GM18868 (cell line): Measurements from ENCODE around the gene PDE10A.
"Not testable (repeated sequence)": the region's sequence is repeated elsewhere in the genome, so short reads cannot be mapped to it uniquely, and the experiment has no call there.

Experiments
- ATAC-seq: cut with Tn5 transposase; IDR thresholded peaks from one replicate; pipeline ENCODE4 v1.9.1; 2021; ENCODE audit warnings: mild to moderate bottlenecking, moderate library complexity; ENCODE audit not compliant: unreplicated experiment

Gene PDE10A

DNA sequence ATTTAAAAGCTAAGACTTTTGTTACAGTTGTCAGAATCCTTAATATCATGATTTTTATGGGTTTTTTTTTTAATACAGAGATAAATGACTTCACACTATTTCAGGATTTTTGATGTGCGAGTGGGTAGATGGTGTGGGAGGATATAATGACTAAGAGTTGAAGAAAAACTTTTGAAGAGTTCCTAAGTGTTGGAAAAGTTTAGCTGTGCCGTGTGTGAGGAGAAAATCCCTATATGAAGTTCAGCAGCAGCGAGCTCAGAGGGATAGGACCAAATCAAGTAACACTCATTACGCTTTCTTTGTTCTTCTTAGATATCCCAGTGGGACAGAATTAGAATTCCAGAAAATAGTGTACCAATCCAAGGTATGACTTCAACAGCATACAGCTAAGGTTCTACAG lies 34.1 kb downstream of the PDE10A start:
- no peak for ATAC-seq

DNA sequence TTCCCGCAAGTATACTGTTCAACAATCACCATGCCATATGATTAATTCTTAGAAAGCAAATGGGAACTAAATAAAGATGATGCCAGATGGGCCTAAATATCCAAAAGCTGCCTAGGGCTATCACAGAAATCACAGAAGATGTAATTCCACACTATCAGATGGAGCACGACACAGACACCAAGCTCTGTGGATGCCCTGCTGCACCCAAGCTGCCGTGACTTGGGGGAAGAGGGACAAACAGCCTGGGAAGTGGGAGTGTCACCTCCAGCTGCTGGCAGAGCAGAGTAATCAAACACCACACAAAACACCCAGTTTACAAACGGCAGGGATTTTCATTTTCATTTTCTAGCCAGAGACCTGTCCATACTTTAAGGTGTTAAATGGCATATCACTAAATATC lies 35.7 kb downstream of the PDE10A start:
- ATAC-seq = no peak

DNA sequence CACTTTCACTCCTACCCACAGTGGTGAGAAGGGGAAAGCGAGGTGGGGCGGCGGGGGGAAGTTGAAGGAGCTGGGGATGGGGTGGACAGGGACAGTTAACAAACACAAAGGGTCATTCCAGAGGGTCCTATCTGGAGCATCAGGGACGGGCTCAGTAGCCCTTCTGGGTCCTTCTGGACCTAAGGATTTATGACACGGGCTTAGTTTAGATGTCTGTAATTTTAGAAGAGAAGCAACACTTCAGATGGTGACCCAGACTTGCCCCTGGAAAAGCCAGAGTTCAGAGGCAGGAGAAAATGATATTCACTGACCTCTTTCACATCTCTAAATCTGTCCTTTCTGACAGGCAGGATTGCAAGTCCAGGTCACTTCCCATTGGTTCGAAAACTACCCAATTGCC lies 36.3 kb downstream of the PDE10A start:
- no peak for ATAC-seq

DNA sequence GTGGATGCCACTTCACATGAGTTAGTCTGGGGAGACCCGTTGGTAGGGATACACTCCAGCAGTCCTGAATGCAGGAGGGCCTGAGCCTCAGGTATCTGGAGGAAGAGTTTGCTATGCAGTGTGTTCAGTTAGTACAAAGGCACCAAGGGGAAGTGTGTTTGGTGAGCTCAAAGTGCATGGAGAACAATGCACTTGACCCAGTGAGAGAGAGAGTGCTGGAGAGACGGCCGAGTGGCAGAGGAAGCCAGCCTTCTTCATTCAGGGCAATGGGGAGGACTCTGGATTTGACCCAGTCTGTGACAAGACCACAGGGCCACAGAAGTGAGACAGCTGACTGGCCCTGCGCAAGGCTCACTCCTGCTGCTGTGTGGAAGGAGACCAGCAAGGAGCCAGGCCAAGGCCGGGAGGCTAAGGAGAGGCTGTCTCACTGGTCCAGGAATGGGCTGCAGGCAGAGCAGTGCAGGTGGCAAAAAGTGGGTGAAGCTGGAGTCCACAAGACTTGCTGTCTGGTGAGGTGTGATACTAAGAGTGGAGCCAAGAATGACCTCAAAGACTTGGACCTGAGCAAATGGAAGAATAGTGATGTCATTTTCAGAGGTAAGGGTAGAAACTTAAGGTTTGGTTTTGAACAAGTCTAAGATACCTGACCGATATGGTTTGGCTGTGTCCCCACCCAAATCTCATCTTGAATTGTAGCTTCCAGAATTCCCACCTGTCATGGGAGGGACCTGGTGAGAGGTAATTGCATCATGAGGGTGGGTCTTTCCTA lies 38.0 kb downstream of the PDE10A start:
- no peak for ATAC-seq

DNA sequence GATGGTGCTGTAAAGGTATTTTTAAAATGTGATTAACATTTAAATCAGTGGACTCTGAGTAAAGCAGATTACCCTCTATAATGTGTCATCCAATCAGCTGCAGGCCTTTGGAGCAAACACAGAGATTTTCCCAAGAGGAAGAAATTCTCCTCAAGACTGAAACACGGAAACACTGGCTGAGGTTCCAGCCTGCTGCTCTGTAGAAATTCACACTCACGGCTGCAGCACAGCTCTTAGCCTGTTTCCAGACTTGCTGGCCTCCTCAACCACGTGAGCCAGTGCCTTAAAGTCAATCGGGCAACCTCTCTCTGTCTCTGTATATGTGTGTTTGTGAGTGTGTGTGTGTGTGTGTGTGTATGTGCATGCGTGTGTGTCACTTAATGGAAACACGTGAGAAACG lies 41.1 kb downstream of the PDE10A start:
- no peak for ATAC-seq

DNA sequence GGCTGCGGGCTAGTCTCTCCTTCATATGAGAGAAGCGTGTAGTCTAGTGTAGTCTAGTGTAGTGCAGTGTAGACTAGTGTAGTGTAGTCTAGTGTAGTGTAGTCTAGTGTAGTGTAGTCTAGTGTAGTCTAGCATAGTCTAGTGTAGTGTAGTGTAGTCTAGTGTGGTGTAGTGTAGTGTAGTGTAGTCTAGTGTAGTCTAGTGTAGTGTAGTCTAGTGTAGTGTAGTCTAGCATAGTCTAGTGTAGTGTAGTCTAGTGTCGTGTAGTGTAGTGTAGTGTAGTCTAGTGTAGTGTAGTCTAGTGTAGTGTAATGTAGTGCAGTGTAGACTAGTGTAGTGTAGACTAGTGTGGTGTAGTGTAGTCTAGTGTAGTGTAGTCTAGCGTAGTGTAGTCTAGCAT lies 44.1 kb downstream of the PDE10A start:
- not testable (repeated sequence) for ATAC-seq

DNA sequence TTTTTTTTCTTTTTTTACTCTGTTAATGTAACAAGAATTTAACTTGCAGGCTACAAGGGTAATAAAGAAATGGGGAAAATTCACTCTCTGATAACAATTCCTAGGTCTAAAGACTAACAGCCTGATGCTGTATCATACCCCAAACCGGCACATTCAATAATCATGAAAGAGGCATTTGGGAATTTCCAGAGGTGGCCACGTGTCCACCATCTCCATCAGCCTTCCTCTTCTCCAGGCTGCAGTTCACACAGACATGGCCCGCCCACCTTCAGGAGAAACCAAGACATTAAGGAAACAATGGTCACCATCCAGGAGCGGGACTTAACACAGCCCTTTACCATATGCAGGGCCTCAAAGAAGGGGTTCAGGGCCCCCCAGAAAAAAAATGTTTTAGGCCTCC lies 44.8 kb downstream of the PDE10A start:
- no peak for ATAC-seq

DNA sequence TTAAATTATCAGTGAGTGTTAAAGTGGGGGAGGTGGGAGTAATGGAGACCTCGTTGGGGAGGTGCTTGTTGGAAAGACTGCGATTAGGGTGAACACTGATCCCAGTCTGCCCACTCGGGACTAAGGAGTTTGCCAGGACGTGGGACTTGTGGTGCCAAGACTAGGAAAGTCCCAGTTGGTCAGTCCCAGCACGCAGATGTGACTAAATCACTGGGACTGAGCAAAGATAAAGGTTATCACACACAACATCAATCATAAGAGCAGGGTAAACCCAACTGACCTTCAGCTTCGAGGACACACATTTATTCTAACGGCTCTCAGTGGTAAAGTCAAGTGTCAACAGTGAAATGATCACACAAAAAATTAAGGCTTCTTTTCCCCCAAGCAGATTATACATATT lies 45.5 kb downstream of the PDE10A start:
- no peak for ATAC-seq

DNA sequence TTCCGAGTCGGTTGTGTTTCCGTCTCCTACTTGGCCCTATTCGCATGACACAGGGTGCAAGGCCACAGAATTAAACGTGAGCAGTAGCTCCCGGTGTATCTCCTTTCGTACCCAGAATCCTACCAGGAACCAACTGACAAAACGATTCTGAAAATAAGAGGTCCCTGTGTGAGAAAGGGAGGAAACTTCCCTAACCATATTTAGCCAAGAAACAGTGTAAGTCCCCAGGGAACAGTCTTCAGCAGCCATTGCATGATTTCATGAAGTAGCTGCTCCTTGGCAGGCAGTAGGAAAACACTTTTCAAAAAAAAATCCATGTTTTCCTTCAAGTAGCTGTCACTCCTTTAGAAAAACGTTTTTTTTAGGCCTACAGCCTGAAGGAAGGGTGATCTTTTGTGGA lies 46.9 kb downstream of the PDE10A start:
- ATAC-seq = peak; percentile 36

DNA sequence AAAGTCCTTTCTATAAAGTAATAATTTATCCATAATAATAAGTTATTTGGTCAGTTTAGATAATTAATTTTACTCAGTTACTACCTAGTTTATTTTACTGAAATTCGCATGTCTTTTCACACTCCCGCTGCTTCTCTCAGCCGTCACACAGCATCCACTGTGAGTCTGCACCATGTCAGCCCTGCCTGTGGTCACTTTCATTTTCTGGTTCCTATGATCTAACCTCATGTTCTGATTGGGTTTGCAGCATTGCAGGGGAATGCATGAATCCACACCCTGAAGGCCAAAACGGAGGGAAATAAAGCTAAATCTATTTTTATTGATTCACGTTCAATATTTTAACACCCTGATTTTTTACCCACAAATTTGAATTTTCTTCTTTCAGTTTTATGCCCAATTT lies 47.4 kb downstream of the PDE10A start:
- peak; percentile 99 for ATAC-seq

DNA sequence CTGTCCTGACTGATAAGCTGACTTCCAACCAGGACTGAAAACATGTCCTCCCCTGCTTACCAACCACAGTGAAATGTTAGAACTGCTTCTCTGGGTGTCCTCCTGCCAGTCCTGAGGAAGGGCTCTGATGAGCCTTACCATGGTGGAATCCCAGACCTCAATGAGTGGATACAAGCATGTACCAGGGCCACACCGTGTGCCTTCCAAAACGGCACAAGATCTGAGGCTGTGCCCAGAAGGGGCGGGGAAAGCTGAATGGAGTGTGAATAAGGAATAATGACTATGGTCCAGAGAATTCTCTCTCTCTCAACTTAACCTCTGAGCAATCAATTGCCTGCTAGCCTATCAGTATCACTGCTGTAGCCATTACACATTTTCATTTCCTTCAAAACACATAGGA lies 51.7 kb downstream of the PDE10A start:
- ATAC-seq = no peak

DNA sequence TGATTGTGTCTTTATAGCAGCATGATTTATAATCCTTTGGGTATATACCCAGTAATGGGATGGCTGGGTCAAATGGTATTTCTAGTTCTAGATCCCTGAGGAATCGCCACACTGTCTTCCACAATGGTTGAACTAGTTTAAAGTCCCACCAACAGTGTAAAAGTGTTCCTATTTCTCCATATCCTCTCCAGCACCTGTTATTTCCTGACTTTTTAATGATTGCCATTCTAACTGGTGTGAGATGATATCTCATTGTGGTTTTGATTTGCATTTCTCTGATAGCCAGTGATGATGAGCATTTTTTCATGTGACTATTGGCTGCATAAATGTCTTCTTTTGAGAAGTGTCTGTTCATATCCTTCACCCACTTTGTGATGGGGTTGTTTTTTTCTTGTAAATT lies 54.5 kb downstream of the PDE10A start:
- ATAC-seq = not testable (repeated sequence)

DNA sequence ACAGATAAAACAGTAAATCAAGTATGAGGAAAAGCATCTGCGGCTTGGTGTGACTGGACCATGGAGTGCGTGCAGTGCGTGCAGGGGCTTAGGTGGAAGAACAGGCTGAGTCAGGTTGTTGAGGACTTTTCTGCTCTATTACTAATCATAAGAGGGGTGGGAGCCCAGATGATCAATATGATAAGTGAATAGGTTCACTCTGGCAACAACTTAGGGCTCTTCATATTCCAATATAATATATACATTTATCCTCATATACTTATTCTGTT lies 56.4 kb downstream of the PDE10A start:
- ATAC-seq = no peak

DNA sequence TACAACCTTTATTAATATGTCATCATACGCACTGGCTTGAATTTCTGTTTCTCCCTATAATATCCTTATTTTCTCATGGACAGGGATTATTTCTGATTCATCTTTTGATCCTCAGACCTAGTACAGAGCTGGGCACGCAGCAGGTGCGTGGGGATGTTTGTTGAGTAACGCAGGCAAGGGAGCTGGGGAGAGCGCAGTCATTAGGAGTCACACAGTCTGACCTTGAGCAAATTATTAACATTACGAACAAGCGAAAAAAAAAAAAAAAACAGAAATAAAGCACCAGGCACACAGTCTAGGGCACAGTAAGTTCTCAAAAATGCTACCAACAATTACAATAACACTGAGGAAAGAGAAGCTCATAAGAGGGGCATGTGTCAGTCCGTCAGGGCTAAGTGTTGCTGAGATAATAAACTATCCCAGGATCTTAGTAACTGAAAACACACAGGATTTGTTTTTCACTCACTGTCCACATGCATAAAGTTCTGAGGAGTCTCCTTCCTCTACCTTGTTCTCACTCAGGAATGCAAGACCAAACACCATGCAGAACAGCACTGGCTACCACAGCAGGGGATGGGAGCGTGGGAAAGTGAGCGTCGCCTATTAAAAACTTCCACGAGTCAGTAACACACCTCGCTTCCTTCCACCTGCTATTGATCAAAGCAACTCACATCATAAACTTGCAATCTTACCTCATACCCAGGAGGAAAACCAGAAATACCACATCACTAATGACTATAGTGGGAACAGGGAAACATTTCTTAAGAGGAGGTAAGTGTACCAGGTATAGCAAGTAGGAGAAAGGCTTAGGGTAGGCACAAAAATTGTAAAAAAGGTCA lies 56.9 kb downstream of the PDE10A start:
- no peak for ATAC-seq

DNA sequence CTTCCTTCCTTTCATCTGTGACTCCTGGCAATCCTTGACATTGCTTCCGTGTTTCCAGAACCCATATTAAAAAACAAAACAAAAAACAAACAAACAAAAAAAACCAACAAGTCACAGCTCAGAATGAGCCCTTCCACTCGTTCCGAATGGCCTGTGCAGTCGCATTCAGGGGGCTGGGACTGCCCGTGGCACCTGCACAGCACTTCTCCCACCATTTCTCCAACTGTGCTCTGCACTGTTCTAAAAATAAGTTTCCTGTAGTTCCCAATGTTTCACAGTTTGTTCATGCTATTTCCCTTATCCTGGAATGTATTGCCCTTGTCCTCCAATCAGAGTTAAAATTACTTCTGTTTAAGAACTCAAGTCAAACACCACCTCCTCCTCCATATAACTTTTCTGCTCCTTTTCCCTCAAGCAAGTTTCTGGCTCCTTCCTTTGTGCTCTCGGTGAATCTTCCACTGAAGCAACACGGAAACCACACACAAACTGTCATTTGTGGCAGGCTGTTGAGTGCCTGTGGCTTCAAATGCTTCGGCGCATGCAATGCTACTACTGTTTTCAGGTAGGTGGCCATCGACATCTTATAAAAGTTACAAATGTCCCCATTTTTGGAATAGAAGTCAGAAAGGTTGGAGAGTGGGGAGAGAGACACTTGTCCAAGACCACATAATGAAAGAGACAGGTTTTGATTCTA lies 57.7 kb downstream of the PDE10A start:
- ATAC-seq = no peak

DNA sequence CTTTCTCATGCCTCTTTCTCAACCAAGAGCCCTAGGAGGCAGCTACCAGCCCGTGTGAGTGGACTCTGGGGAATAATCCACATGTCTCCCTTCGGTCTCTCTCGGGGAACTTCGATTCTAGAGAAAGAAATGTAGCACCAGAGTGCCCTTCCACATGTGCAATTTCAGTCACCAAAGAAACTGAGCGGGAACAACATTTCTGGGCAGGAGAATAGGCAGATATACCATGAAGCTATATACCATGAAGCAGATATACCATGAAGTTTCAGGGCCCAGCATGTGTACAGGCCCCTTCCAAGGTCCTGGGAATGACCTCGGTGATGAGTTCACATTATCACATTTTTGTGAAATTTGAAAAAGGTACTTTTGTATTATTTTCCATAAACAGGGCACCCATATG lies 60.8 kb downstream of the PDE10A start:
- no peak for ATAC-seq

DNA sequence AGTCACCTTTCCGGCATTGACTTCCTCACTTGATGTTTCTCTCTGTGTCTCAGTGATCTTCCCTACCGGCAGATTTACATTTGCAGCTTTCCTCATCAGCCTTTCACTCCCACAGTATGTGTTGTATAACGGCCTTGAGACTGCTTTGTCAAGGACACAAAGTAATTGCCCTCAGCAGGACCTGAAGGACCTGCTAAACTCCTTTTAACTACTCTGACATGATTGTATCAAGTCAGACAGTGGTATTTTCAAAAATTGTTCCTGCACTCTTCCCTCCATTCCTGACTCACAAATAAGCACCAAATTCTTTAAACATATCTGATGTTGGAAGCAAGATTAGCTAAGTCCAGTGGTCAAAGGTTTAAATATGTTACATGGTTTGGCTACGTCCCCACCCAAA lies 62.4 kb downstream of the PDE10A start:
- no peak for ATAC-seq

DNA sequence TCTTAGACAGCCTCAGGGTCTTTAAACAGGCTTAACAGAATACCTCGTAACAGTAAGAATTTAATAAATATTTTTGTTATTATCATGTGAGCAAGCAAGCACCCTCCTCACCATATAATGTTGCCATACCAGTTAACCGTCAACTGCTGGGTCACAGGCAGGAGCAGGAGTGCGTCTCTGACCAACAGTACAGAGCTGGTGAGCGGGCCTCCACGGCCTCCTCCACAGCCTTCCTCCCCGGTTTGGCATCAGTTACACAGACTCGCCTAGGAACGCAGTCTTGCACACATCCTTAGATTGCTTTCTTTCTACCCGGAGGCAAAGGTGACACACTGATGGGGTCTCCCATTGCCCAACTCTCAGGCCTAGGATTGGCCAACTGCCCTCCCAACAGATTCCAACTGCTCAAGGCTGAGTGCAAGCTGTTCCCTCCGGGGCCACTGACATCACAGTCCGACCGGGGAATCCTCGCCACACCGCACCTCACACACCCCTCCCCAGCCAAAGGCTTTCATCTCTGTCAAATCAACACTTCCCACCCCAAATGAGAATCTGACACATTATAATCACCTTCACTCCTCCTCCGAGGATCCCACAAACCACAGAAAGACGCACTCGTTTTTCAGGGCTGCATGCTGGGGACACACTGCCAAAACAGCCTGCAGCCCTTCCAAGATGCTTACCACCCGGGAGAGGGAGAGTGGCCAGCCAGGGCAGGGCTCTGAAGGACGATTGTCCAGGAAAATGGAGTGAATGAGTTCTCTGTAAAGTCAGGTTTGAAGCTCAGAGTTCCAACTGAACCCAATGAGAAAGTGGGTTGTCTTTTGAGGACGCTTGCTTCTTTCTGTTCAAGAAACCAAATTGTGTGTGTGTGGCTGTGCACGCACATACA lies 63.2 kb downstream of the PDE10A start:
- no peak for ATAC-seq

DNA sequence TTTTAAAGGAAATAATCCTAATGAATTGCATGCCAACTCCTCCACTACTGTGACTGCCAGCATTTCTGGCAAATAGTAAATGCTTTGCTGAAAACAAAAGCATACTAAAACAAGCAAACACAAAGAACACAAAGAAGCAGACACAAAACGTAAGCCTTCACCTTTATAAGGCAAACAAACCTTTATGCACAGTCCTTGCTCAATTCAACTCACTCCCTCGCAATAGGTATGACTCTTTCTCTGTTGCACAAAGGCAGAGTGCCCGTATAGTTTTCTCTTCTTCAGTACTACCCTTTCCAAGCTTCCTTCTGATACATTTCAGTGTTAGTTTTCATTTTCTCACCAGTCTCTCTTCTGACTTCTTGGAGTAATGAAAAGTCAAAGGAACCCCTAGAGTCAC lies 63.9 kb downstream of the PDE10A start:
- ATAC-seq = no peak

DNA sequence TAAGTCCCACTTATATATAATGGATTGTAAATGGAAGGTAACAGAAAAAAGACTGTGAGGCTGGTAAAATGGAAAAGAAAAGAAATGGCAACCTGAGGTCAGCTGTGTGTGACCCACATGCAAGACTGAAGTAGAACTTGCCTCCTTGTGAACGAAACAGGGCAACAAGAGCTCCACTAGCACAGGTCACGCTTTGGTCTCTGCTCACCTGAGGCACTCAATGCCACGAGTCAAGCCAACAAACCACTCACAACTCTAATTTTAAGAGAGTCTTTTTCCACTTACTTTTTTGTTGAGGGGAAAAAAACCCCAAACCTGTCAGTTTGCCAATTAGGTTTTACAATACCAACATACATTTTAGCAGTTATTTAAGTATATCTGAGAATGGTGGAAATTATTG lies 65.2 kb downstream of the PDE10A start:
- ATAC-seq = no peak
